Activated CD8-positive, alpha-beta memory T cell treated with anti-CD3 and anti-CD28 coated beads, Interleukin-2, amount 10 ng/mL, durations not matched to agents 7 days and 5 days (primary cell): ENCODE data around the gene FBXO41. TPM values are rescaled to one million over a fixed set of nuclear protein-coding genes. Genes with fewer than 3 reads are reported as not detected.

ENCODE experiments used
- ATAC-seq: fragments of 150-1000 bp; cut with Tn5 transposase; one replicate; pipeline ENCODE4 v1.10.0; 2021; ENCODE audit warnings: moderate library complexity
- CTCF ChIA-PET: fragments of 350-600 bp; sonication (Branson Sonifier 250); formaldehyde crosslinking; loops from one replicate; lab custom pipeline; 2021; ENCODE audit warnings: antibody characterized with exemption; lab: Charles Lee
- DNase-seq: peaks from one replicate; pipeline ENCODE4 v3.0.0-alpha.2; 2020
- H3K27ac Mint-ChIP-seq: one replicate; pipeline ENCODE4 v1.8.0; 2021; ENCODE audit warnings: mild to moderate bottlenecking, mixed read lengths
- H3K27me3 Mint-ChIP-seq: one replicate; pipeline ENCODE4 v1.8.0; 2021; ENCODE audit warnings: mixed read lengths
- H3K36me3 Mint-ChIP-seq: one replicate; pipeline ENCODE4 v1.8.0; 2021; ENCODE audit warnings: mild to moderate bottlenecking, mixed read lengths
- H3K4me1 Mint-ChIP-seq: one replicate; pipeline ENCODE4 v1.8.0; 2021; ENCODE audit warnings: mixed read lengths
- H3K4me3 Mint-ChIP-seq: one replicate; pipeline ENCODE4 v1.8.0; 2021; ENCODE audit warnings: mild to moderate bottlenecking, moderate library complexity, mixed read lengths
- H3K9me3 Mint-ChIP-seq: one replicate; pipeline ENCODE4 v1.8.0; 2022; ENCODE audit warnings: low read depth, mixed read lengths
- total RNA-seq, 2 experiments: library from RNA; stranded (reverse); gene quantifications; one replicate each; pipeline ENCODE4 v1.2.3, GENCODE V29; 2021

The FBXO41 gene
- total RNA-seq, 2 experiments from 2014 or later = 28.2 to 31.5 TPM

DNA sequence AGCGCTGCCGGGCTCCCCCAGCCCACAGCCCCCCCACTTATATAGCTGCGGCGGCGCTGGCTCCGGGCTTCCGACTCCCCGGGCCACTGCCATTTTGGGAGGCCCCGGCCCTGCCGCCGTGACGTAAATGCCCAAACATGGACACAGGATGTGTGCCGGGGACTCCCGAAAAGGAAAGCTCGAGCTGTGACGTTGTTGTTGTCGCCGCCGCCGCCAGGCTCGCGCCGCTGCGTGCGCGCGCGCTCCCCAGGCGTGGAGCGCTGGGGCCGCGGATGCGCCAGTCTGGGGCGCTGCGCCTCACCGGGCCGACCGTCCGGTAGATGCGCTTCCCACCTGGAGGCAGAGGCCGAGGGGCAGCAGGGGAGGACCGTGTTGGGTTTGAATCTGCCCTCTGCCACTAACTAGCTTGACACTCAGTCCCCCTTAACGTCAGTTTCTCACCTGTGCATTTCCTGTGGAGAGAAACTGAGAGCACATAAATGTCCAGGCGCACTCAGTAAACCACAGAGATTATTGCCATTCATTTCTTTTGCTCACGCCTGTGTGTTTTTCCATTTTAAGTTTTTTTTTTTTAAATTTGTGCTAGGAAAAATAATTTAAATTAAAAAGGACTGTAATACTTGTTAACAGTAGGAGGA, 9.4 kb upstream of the FBXO41 start, which contains the start of gene EGR4:
Gene EGR4, minus strand, starts transcription at position 15 of the 638 bp plus-strand sequence. CDS start 231 bp downstream, outside the sequence.
- DNase-seq (peak; percentile 94), ATAC-seq (peak; percentile 95)
- no peak within 1 kb of the TSS for H3K27ac Mint-ChIP-seq
- H3K4me3 Mint-ChIP-seq = peak within 1 kb of the TSS; percentile 71
- H3K9me3 Mint-ChIP-seq = no peaks in the 10 kb centered on the region
- H3K36me3 Mint-ChIP-seq = no peaks in the 10 kb centered on the region
- peaks cover 88% of the 10 kb centered on the region for H3K27me3 Mint-ChIP-seq
- H3K4me1 Mint-ChIP-seq = peaks cover 16% of the 10 kb centered on the region
- CTCF ChIA-PET = interaction anchor here (0.7 to 5.9 kb wide), 3 partner anchors 59 to 184 kb away, joined by 4 to 56 read pairs (median 5); partner anchors contain the start of genes CCT7 and PRADC1

- DNase-seq (no peak), ATAC-seq (peak; percentile 5)
- H3K4me3 Mint-ChIP-seq = peak overlapping the region; percentile 71
- H3K9me3 Mint-ChIP-seq = no peaks in the 10 kb centered on the region
- no peak overlapping the region for H3K27ac Mint-ChIP-seq
- H3K36me3 Mint-ChIP-seq = no peaks in the 10 kb centered on the region
- CTCF ChIA-PET = interaction anchor here (0.7 to 5.9 kb wide), 4 partner anchors 58 to 183 kb away, joined by 4 to 56 read pairs (median 13); partner anchors contain the start of genes CCT7 and PRADC1
- H3K4me1 Mint-ChIP-seq = peaks cover 16% of the 10 kb centered on the region
- peaks cover 91% of the 10 kb centered on the region for H3K27me3 Mint-ChIP-seq
Observed at GRCh38 chr2:73292906-73293533, 8.7 kb upstream of the FBXO41 start.

- peaks cover 89% of the 10 kb centered on the region for H3K27me3 Mint-ChIP-seq
- CTCF ChIA-PET = interaction anchor here (0.6 to 5.9 kb wide), 4 partner anchors 13 to 114 kb away, joined by 3 to 56 read pairs (median 21); partner anchors contain the start of genes CCT7 and PRADC1
- H3K36me3 Mint-ChIP-seq = no peaks in the 10 kb centered on the region
- H3K9me3 Mint-ChIP-seq = no peaks in the 10 kb centered on the region
- H3K4me1 Mint-ChIP-seq = peaks cover 16% of the 10 kb centered on the region
- DNase-seq = no peak
- peak overlapping the region; percentile 44 for H3K4me3 Mint-ChIP-seq
- no peak overlapping the region for H3K27ac Mint-ChIP-seq
- no peak for ATAC-seq
Observed at GRCh38 chr2:73292316-73292905, 8.1 kb upstream of the FBXO41 start.

DNA sequence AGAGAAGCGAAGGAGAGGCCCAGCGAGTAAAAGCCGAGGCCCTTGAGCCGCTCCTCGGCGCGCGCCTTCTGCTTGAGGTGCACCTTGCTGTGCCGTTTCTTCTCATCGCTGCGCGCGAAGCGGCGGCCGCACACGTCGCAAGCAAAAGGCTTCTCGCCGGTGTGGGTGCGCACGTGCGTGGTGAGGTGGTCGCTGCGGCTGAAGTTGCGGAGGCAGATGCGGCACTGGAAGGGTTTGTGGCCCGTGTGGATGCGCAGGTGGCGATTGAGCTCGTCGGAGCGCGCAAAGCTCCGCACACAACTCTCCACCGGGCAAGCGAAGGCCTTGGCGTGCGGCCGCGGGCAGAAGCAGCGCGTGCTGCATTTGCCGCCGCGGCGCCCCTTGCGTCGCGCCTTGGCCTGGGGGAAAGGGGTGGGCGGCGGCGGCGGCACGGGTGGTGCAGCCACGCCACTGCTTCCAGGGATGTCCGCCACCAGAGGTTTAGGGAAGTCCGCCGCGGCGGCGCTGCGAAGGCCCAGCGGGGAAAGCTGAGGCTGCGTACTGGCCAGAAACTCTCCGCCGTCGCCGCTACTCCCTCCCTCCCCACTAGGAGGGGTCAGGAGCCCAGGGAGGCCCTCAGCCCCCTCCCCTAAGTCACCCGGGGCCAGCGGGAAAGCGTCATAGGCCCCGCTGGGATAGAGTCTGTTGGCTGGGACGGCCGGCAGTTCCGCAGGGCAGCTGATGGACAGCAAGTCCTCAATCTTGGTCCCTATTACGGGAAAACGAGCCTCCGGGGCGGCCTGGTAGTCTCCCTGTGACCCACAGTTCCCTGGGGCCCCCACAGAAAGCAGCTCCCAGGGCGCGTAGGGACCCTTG, 7.4 kb upstream of the FBXO41 start:
- H3K9me3 Mint-ChIP-seq = no peaks in the 10 kb centered on the region
- ATAC-seq (peak; percentile 9), DNase-seq (no peak)
- no peak overlapping the region for H3K4me3 Mint-ChIP-seq
- CTCF ChIA-PET = interaction anchor here (0.6 to 5.9 kb wide), 8 partner anchors 13 to 114 kb away, joined by 3 to 56 read pairs (median 16); partner anchors contain the start of genes CCT7, NOTO and PRADC1
- no peak overlapping the region for H3K27ac Mint-ChIP-seq
- peaks cover 82% of the 10 kb centered on the region for H3K27me3 Mint-ChIP-seq
- no peaks in the 10 kb centered on the region for H3K36me3 Mint-ChIP-seq
- peaks cover 16% of the 10 kb centered on the region for H3K4me1 Mint-ChIP-seq

- no peaks in the 10 kb centered on the region for H3K9me3 Mint-ChIP-seq
- H3K27ac Mint-ChIP-seq = peak overlapping the region; percentile 59
- H3K4me1 Mint-ChIP-seq = peaks cover 17% of the 10 kb centered on the region
- H3K27me3 Mint-ChIP-seq = peaks cover 76% of the 10 kb centered on the region
- peak; percentile 71 for DNase-seq
- no peak overlapping the region for H3K4me3 Mint-ChIP-seq
- ATAC-seq = peak; percentile 29
- H3K36me3 Mint-ChIP-seq = no peaks in the 10 kb centered on the region
- CTCF ChIA-PET = interaction anchor here (1.1 to 5.9 kb wide), 10 partner anchors 12 to 407 kb away, joined by 3 to 56 read pairs (median 8); partner anchors contain the start of genes CCT7, NOTO and PRADC1
Observed at GRCh38 chr2:73291093-73291460, 6.8 kb upstream of the FBXO41 start.

GRCh38 chr2:73290049-73290839, 6.0 kb upstream of the FBXO41 start:
- no peaks in the 10 kb centered on the region for H3K36me3 Mint-ChIP-seq
- H3K9me3 Mint-ChIP-seq = no peaks in the 10 kb centered on the region
- no peak overlapping the region for H3K27ac Mint-ChIP-seq
- CTCF ChIA-PET = interaction anchor here (0.8 to 5.9 kb wide), 19 partner anchors 11 to 407 kb away, joined by 3 to 56 read pairs (median 4); partner anchors contain the start of genes CCT7, NOTO, PRADC1 and SFXN5
- no peak overlapping the region for H3K4me3 Mint-ChIP-seq
- DNase-seq = peak; percentile 75
- ATAC-seq = no peak
- H3K27me3 Mint-ChIP-seq = peaks cover 67% of the 10 kb centered on the region
- H3K4me1 Mint-ChIP-seq = peaks cover 25% of the 10 kb centered on the region

DNA sequence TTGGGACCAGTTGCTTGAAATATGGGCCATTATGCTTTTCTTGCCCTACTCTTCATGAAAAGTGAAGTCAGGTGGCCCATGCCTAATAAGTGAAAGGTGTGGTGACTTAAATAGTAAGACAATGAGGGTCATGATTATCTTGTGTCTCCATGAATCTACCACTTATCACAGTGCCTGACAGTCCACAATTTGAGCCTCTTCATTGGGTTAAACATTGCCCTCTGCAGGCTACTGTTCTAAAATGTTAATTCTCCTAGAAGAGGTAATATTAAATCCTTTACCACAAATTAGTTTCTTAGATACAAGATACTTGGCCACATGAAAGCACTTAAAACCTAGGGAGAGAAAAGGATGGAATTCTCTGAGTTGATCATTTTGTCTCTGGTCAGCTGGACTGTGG, 5.0 kb upstream of the FBXO41 start:
- CTCF ChIA-PET = interaction anchor here (0.8 to 5.9 kb wide), 12 partner anchors 10 to 406 kb away, joined by 3 to 56 read pairs (median 8); partner anchors contain the start of genes CCT7 and PRADC1
- Mint-ChIP-seq H3K4me1 (peaks cover 31% of the 10 kb centered on the region), H3K27me3 (peaks cover 58% of the 10 kb centered on the region), H3K36me3 (no peaks in the 10 kb centered on the region), H3K27ac (no peak overlapping the region), H3K9me3 (no peaks in the 10 kb centered on the region), H3K4me3 (no peak overlapping the region)
- no peak for ATAC-seq
- no peak for DNase-seq

GRCh38 chr2:73286134-73286655, 1.9 kb upstream of the FBXO41 start:
- Mint-ChIP-seq H3K27me3 (peaks cover 35% of the 10 kb centered on the region), H3K4me3 (no peak overlapping the region), H3K36me3 (no peaks in the 10 kb centered on the region), H3K4me1 (peaks cover 29% of the 10 kb centered on the region), H3K27ac (peak overlapping the region; percentile 3), H3K9me3 (no peaks in the 10 kb centered on the region)
- no peak for DNase-seq
- CTCF ChIA-PET = no interaction called here
- no peak for ATAC-seq

DNA sequence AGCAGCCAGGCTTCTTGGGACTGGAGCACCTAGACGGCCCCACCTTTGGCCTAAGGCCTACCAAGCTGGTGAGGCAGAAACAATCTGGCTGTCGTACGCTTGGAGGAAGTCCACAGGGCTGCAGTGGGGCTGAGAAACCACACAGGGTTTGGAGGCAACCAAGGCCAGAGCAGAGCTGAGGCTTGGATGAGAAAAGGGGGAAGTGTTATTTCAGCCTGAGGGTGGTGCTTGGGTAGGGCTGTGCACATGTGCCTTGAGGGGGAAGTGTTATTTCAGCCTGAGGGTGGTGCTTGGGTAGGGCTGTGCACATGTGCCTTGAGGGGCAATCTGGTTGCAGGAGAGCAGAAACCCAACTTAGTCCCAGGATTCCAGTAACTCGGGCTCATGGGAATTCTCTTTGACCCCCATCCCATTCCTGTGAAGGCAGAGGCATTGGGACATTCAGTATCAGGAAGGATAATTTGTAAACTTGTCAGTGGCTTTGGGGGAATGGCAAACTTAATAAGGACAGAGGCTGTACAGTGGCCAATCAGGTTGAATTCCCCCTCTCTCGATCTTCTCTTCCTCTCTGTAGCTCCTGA, 971 bp upstream of the FBXO41 start:
- peak; percentile 50 for ATAC-seq
- H3K36me3 Mint-ChIP-seq = peaks cover 3% of the 10 kb centered on the region
- H3K9me3 Mint-ChIP-seq = no peaks in the 10 kb centered on the region
- peaks cover 27% of the 10 kb centered on the region for H3K4me1 Mint-ChIP-seq
- CTCF ChIA-PET = interaction anchor here (1.3 to 1.5 kb wide), 4 partner anchors 17 to 73 kb away, joined by 4 to 5 read pairs (median 4); partner anchors contain the start of gene PRADC1
- peak; percentile 77 for DNase-seq
- H3K27me3 Mint-ChIP-seq = peaks cover 26% of the 10 kb centered on the region
- peak overlapping the region; percentile 84 for H3K4me3 Mint-ChIP-seq
- H3K27ac Mint-ChIP-seq = peak overlapping the region; percentile 74

DNA sequence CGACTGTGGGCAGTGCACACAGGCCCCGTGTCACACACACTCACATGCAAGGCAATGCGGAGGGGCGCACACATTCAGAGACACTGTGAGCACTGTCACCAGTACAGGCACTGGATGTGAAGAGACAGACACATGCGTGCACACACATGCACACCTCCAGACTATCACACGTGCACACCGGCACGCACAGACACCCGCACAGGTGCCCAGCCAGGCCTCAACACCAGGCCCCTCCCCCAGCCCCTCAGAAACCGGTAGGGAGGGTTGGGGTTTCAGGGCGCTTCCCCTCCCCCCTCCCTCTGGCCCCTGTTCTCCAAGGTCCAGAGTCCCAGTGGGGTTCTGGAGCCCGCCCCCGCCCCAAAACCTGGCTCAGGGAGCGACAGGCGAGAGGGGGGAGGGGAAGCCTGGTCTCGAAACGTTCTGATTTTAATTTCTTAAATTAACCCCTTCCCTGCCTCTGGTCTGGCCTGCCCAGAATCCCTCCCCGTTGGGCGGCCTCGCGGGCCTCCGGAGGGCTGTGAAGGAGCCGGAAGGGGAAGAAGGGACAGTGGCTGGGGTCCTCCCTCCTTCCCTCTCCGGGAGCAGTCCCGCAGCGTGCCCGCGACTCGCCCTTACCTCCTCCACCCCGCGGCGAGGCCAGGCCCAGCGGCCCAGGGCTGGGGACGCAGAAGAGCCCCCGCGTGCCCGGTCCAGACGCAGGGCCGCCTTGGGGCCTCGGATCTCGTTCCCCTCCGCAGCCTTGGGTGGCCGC, 558 bp downstream of the FBXO41 start:
- Mint-ChIP-seq H3K27me3 (peaks cover 11% of the 10 kb centered on the region), H3K36me3 (peaks cover 3% of the 10 kb centered on the region), H3K4me3 (peak overlapping the region; percentile 84), H3K27ac (peak overlapping the region; percentile 71), H3K4me1 (peaks cover 27% of the 10 kb centered on the region), H3K9me3 (no peaks in the 10 kb centered on the region)
- DNase-seq (peak; percentile 51), ATAC-seq (peak; percentile 31)
- CTCF ChIA-PET = no interaction called here
